ENCODE data around the gene TUBB2A.
"Not testable (repeated sequence)": the region's sequence is repeated elsewhere in the genome, so short reads cannot be mapped to it uniquely, and the experiment has no call there.

The TUBB2A gene

GRCh38 chr6:3193102-3193849 is 35.9 kb upstream of the TUBB2A start:
- TF ChIP-seq CTCF (IDR thresholded peaks at IDR 0.05), result no peak
- H3K27ac ChIP-seq, result no peak overlapping the region

GRCh38 chr6:3190779-3191178 is 33.4 kb upstream of the TUBB2A start:
- H3K4me3 ChIP-seq, result no peak overlapping the region
- no peak for DNase-seq (ENCODE audit: low spot score)
- no peak overlapping the region for H3K27ac ChIP-seq
- TF ChIP-seq CTCF (IDR thresholded peaks at IDR 0.05), result no peak

More at GRCh38 chr6:3193102-3193849, 35.9 kb upstream of the TUBB2A start:
- no peak overlapping the region for H3K4me3 ChIP-seq
- no peak for DNase-seq (ENCODE audit: low spot score)

GRCh38 chr6:3190056-3190455 is 32.7 kb upstream of the TUBB2A start:
- Histone ChIP-seq H3K27ac (no peak overlapping the region), H3K4me3 (no peak overlapping the region)
- DNase-seq (ENCODE audit: low spot score), result no peak
- TF ChIP-seq CTCF (IDR thresholded peaks at IDR 0.05), result no peak

- not testable (repeated sequence) for H3K27ac ChIP-seq; H3K4me3 ChIP-seq; DNase-seq (ENCODE audit: low spot score)
Measured at GRCh38 chr6:3189192-3189591, 31.8 kb upstream of the TUBB2A start.

GRCh38 chr6:3188262-3188661 is 30.9 kb upstream of the TUBB2A start:
- no peak for TF ChIP-seq CTCF (IDR thresholded peaks at IDR 0.05)
- Histone ChIP-seq H3K4me3 (no peak overlapping the region), H3K27ac (no peak overlapping the region)
- DNase-seq (ENCODE audit: low spot score), result no peak

GRCh38 chr6:3186974-3187382 is 29.6 kb upstream of the TUBB2A start:
- H3K27ac ChIP-seq, result no peak overlapping the region
- no peak for TF ChIP-seq CTCF (IDR thresholded peaks at IDR 0.05)
- no peak overlapping the region for H3K4me3 ChIP-seq
- DNase-seq (ENCODE audit: low spot score), result no peak

GRCh38 chr6:3183066-3183465 is 25.7 kb upstream of the TUBB2A start:
- H3K27ac ChIP-seq, result no peak overlapping the region
- no peak overlapping the region for H3K4me3 ChIP-seq
- DNase-seq (ENCODE audit: low spot score), result no peak
- no peak for TF ChIP-seq CTCF (IDR thresholded peaks at IDR 0.05)

All from coronary artery (tissue), 2 donors.